ENCODE measurements around the gene VGLL4.
"Not testable (repeated sequence)": the region's sequence is repeated elsewhere in the genome, so short reads cannot be mapped to it uniquely, and the experiment has no call there.

The VGLL4 gene

GRCh38 chr3:11605398-11605797, 38.3 kb downstream of the VGLL4 start:
- DNase-seq (ENCODE audit: low spot score) = no peak

- DNase-seq (ENCODE audit: low spot score) = peak; percentile 20
Observed at GRCh38 chr3:11604139-11604892, 39.4 kb downstream of the VGLL4 start.

GRCh38 chr3:11603628-11604027, 40.1 kb downstream of the VGLL4 start:
- peak; percentile 59 for DNase-seq (ENCODE audit: low spot score)

GRCh38 chr3:11602886-11603527, 40.7 kb downstream of the VGLL4 start:
- DNase-seq (ENCODE audit: low spot score) = no peak

GRCh38 chr3:11602239-11602840, 41.4 kb downstream of the VGLL4 start:
- no peak for DNase-seq (ENCODE audit: low spot score)

- DNase-seq (ENCODE audit: low spot score) = peak; percentile 96
Observed at GRCh38 chr3:11601446-11602238, 42.1 kb downstream of the VGLL4 start.

GRCh38 chr3:11600501-11601282, 43.0 kb downstream of the VGLL4 start:
- no peak for DNase-seq (ENCODE audit: low spot score)

GRCh38 chr3:11596387-11596786, 47.3 kb downstream of the VGLL4 start:
- DNase-seq (ENCODE audit: low spot score) = no peak

- DNase-seq (ENCODE audit: low spot score) = not testable (repeated sequence)
Observed at GRCh38 chr3:11595024-11595423, 48.7 kb downstream of the VGLL4 start.

- no peak for DNase-seq (ENCODE audit: low spot score)
Observed at GRCh38 chr3:11593318-11594034, 50.2 kb downstream of the VGLL4 start.

GRCh38 chr3:11592445-11593298, 51.0 kb downstream of the VGLL4 start:
- no peak for DNase-seq (ENCODE audit: low spot score)

- DNase-seq (ENCODE audit: low spot score) = no peak
Observed at GRCh38 chr3:11591391-11592282, 52.1 kb downstream of the VGLL4 start.

GRCh38 chr3:11591002-11591355, 52.7 kb downstream of the VGLL4 start:
- DNase-seq (ENCODE audit: low spot score) = no peak

- no peak for DNase-seq (ENCODE audit: low spot score)
Observed at GRCh38 chr3:11589706-11590105, 54.0 kb downstream of the VGLL4 start.

GRCh38 chr3:11588755-11589154, 55.0 kb downstream of the VGLL4 start:
- no peak for DNase-seq (ENCODE audit: low spot score)

GRCh38 chr3:11588338-11588737, 55.4 kb downstream of the VGLL4 start:
- DNase-seq (ENCODE audit: low spot score) = no peak

GRCh38 chr3:11587766-11588165, 55.9 kb downstream of the VGLL4 start:
- no peak for DNase-seq (ENCODE audit: low spot score)

GRCh38 chr3:11584570-11584969, 59.1 kb downstream of the VGLL4 start:
- DNase-seq (ENCODE audit: low spot score) = no peak

GRCh38 chr3:11583638-11584046, 60.1 kb downstream of the VGLL4 start:
- no peak for DNase-seq (ENCODE audit: low spot score)
